Hepatocyte (in vitro differentiated cells): ENCODE data around the gene AGXT2. TPM values are rescaled to one million over a fixed set of nuclear protein-coding genes. Genes with fewer than 3 reads are reported as not detected.

Source experiments
- DNase-seq: peaks from one replicate; pipeline ENCODE4 v3.0.0-alpha.2; 2016; ENCODE audit warnings: low spot score
- H2AFZ ChIP-seq: fragments of 200-600 bp; sonication (generic); 2 replicates; pipeline ENCODE4 v1.6.0; 2016; ENCODE audit warnings: antibody characterized with exemption, mild to moderate bottlenecking
- H3K27ac ChIP-seq: fragments of 200-600 bp; sonication (generic); 2 replicates; pipeline ENCODE4 v1.5.1; 2016; ENCODE audit warnings: mild to moderate bottlenecking
- H3K27me3 ChIP-seq: fragments of 200-600 bp; sonication (generic); 2 replicates; pipeline ENCODE4 v1.6.1; 2016
- H3K36me3 ChIP-seq: fragments of 200-600 bp; sonication (generic); replicated peaks from 2 replicates; pipeline ENCODE4 v1.5.1; 2016; ENCODE audit warnings: low read depth; ENCODE audit not compliant: insufficient read depth
- H3K4me1 ChIP-seq: fragments of 200-600 bp; sonication (generic); 2 replicates; pipeline ENCODE4 v1.5.1; 2016; ENCODE audit warnings: mild to moderate bottlenecking, moderate library complexity; ENCODE audit not compliant: insufficient read depth
- H3K4me2 ChIP-seq: fragments of 200-600 bp; sonication (generic); 2 replicates; pipeline ENCODE4 v1.6.0; 2016
- H3K4me3 ChIP-seq: fragments of 200-600 bp; sonication (generic); 2 replicates; pipeline ENCODE4 v1.5.1; 2016; ENCODE audit warnings: mild to moderate bottlenecking
- H3K79me2 ChIP-seq: fragments of 200-600 bp; sonication (generic); 2 replicates; pipeline ENCODE4 v1.6.0; 2017; ENCODE audit warnings: mild to moderate bottlenecking
- H3K9me2 ChIP-seq: fragments of 200-600 bp; sonication (generic); replicated peaks from 2 replicates; pipeline ENCODE4 v1.6.0; 2017; ENCODE audit warnings: mild to moderate bottlenecking; ENCODE audit not compliant: insufficient read depth
- H3K9me3 ChIP-seq: fragments of 200-600 bp; sonication (generic); 2 replicates; pipeline ENCODE4 v1.5.1; 2016; ENCODE audit warnings: low read depth, mild to moderate bottlenecking
- H4K20me1 ChIP-seq: fragments of 200-600 bp; sonication (generic); 2 replicates; pipeline ENCODE4 v1.6.0; 2016; ENCODE audit warnings: mild to moderate bottlenecking; ENCODE audit not compliant: insufficient read depth, poor library complexity, severe bottlenecking
- EZH2 ChIP-seq: fragments of 200-600 bp; sonication (generic); IDR thresholded peaks from 2 replicates; pipeline ENCODE4 v1.6.1; 2016; ENCODE audit warnings: antibody characterized with exemption, mild to moderate bottlenecking, borderline replicate concordance
- EZH2phosphoT487 ChIP-seq: fragments of 200-600 bp; sonication (generic); IDR thresholded peaks from one replicate; pipeline ENCODE4 v1.6.1; 2018; ENCODE audit warnings: antibody characterized with exemption, mild to moderate bottlenecking, low read depth, moderate library complexity; ENCODE audit not compliant: unreplicated experiment, severe bottlenecking
- WGBS: methylation state at CpG from one replicate; pipeline ENCODE4 v1.1.6; 2016; ENCODE audit warnings: low lambda C conversion rate; ENCODE audit errors: missing lambda C conversion rate; 5-methylcytosine and 5-hydroxymethylcytosine counted together
- polyA plus RNA-seq: library from polyadenylated mRNA; unstranded; fragments of >200 nt; fragmentation: Nextera tagmentation; extraction: Ambion mirVana; gene quantifications from 2 replicates; pipeline ENCODE4 v1.2.1, GENCODE V29; 2016
- total RNA-seq: library from RNA; depleted of rRNA; stranded (reverse); fragments of >200 nt; gene quantifications from 2 replicates; pipeline ENCODE4 v1.2.3, GENCODE V29; 2014
- TF ChIP-seq, protein P1 (sequence below): fragments of 200-600 bp; sonication (generic); IDR thresholded peaks from 2 replicates; pipeline ENCODE4 v1.5.1; 2016; ENCODE audit warnings: antibody characterized with exemption, mild to moderate bottlenecking; ENCODE audit not compliant: poor library complexity

AGXT2 gene
- total and polyA plus RNA-seq, 2 experiments from 2014 or later, result 8.0 to 10.6 TPM

- H3K36me3 ChIP-seq, result no peaks in the 10 kb centered on the region
- H4K20me1 ChIP-seq, result no peaks in the 10 kb centered on the region
- no peak overlapping the region for H2AFZ ChIP-seq
- H3K9me3 ChIP-seq, result no peaks in the 10 kb centered on the region
- H3K4me3 ChIP-seq, result no peak overlapping the region
- no peaks in the 10 kb centered on the region for H3K79me2 ChIP-seq
- 95% methylated on average over 5 of the region's 5 CpGs for WGBS
- no peak overlapping the region for H3K27ac ChIP-seq
- no peak overlapping the region for H3K4me2 ChIP-seq
- H3K27me3 ChIP-seq, result no peaks in the 10 kb centered on the region
- H3K9me2 ChIP-seq, result no peaks in the 10 kb centered on the region
- DNase-seq, result no peak
- no peak for TF ChIP-seq EZH2phosphoT487
- TF ChIP-seq, protein P1, sequence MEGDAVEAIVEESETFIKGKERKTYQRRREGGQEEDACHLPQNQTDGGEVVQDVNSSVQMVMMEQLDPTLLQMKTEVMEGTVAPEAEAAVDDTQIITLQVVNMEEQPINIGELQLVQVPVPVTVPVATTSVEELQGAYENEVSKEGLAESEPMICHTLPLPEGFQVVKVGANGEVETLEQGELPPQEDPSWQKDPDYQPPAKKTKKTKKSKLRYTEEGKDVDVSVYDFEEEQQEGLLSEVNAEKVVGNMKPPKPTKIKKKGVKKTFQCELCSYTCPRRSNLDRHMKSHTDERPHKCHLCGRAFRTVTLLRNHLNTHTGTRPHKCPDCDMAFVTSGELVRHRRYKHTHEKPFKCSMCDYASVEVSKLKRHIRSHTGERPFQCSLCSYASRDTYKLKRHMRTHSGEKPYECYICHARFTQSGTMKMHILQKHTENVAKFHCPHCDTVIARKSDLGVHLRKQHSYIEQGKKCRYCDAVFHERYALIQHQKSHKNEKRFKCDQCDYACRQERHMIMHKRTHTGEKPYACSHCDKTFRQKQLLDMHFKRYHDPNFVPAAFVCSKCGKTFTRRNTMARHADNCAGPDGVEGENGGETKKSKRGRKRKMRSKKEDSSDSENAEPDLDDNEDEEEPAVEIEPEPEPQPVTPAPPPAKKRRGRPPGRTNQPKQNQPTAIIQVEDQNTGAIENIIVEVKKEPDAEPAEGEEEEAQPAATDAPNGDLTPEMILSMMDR, result no peak
- no peak for TF ChIP-seq EZH2
- peaks cover 4% of the 10 kb centered on the region for H3K4me1 ChIP-seq
Measured at GRCh38 chr5:35012796-35013195, 35.0 kb downstream of the AGXT2 start.

DNA sequence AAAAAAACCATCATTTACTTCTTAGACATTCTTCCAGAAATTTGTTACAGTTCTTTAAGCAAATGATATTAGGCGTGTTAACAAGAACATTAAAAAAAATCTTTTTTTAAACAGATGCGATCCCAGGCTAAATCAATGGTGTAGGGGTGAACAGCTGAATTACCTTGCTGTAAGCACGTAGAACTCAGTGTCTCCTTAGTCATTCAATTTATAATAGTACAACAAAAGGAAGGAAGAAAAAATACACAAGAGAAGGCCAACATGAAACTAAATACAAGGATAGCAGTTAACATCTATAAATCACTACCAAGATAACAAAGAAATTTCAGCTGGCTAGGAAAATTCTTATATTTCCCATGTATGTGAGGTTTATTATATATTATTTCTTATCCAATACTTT is 35.4 kb downstream of the AGXT2 start:
- no peaks in the 10 kb centered on the region for H3K79me2 ChIP-seq
- WGBS, result 84% methylated on average over 3 of the region's 3 CpGs
- no peak overlapping the region for H3K27ac ChIP-seq
- no peaks in the 10 kb centered on the region for H3K36me3 ChIP-seq
- no peaks in the 10 kb centered on the region for H4K20me1 ChIP-seq
- no peaks in the 10 kb centered on the region for H3K9me2 ChIP-seq
- DNase-seq, result no peak
- no peak overlapping the region for H3K4me2 ChIP-seq
- H2AFZ ChIP-seq, result no peak overlapping the region
- peaks cover 4% of the 10 kb centered on the region for H3K4me1 ChIP-seq
- no peak for TF ChIP-seq EZH2
- TF ChIP-seq EZH2phosphoT487, result no peak
- TF ChIP-seq, protein P1, result no peak
- H3K4me3 ChIP-seq, result no peak overlapping the region
- no peaks in the 10 kb centered on the region for H3K9me3 ChIP-seq
- no peaks in the 10 kb centered on the region for H3K27me3 ChIP-seq

DNA sequence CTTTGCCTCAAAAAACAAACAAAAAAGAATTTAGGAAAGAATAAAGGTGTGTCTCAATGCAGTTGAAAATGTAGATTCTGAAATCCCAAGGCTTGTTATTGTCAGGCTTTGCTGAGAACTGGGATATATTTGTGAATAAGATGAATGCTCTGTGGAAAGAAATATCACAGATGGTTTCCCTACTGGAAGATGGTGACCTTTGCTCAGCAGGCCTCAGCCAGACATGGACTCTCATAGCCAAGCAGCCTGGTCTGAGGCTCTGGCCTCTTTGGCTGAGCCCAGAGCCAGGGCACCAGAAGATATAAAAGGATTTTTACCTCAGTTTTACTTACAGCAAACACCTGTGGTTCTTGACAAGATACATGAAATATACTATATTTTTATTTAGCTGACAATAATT is 37.1 kb downstream of the AGXT2 start:
- Histone ChIP-seq H3K79me2 (no peaks in the 10 kb centered on the region), H3K4me3 (no peak overlapping the region), H3K36me3 (no peaks in the 10 kb centered on the region), H2AFZ (no peak overlapping the region), H3K4me1 (no peaks in the 10 kb centered on the region), H3K27me3 (no peaks in the 10 kb centered on the region), H3K9me3 (no peaks in the 10 kb centered on the region), H3K4me2 (no peak overlapping the region), H4K20me1 (no peaks in the 10 kb centered on the region), H3K27ac (no peak overlapping the region), H3K9me2 (no peaks in the 10 kb centered on the region)
- TF ChIP-seq, protein P1, result no peak
- TF ChIP-seq EZH2phosphoT487 (no peak), EZH2 (no peak)
- no peak for DNase-seq

DNA sequence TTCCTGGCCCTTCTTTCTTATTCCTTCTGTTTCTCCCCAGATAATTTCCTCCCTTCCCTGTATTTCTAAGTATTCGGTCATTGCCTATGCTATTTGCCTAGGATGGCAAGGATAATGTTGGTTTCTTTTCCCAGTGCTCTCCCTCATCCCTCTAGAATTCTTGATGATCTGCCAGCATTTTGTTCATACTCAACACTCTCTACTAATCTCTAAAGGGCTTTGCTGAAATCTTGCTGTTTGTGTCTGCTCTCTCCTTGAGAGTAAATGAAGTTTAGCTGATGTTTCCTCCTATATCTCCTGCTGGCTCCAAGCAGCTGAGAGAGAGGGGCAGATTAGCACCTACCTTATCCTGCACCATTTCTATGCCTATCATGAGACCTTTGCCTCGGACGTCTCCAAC is 38.1 kb downstream of the AGXT2 start:
- H3K9me3 ChIP-seq, result no peaks in the 10 kb centered on the region
- no peaks in the 10 kb centered on the region for H3K27me3 ChIP-seq
- H3K4me3 ChIP-seq, result no peak overlapping the region
- H4K20me1 ChIP-seq, result no peaks in the 10 kb centered on the region
- H3K36me3 ChIP-seq, result no peaks in the 10 kb centered on the region
- no peaks in the 10 kb centered on the region for H3K79me2 ChIP-seq
- H3K27ac ChIP-seq, result no peak overlapping the region
- no peak overlapping the region for H2AFZ ChIP-seq
- no peaks in the 10 kb centered on the region for H3K9me2 ChIP-seq
- TF ChIP-seq EZH2 (no peak), EZH2phosphoT487 (no peak)
- TF ChIP-seq, protein P1, result no peak
- whole genome bisulfite sequencing, result 80% methylated on average over 3 of the region's 3 CpGs
- no peak for DNase-seq
- H3K4me2 ChIP-seq, result no peak overlapping the region
- H3K4me1 ChIP-seq, result no peaks in the 10 kb centered on the region
